Liver (tissue), 3 donors: ENCODE data around the gene RPS6KB2.

Experiments
- EGR1 ChIP-seq, 2 donors: IDR thresholded peaks; 2 replicates each; pipeline ENCODE4 v1.6.1; 2016 to 2018; ENCODE audit warnings: antibody characterized with exemption in 2 of 2, low read depth in 2 of 2
- JUND ChIP-seq, 2 donors: IDR thresholded peaks; 2 replicates each; pipeline ENCODE4 v1.6.1; 2016; ENCODE audit warnings: antibody characterized with exemption in 2 of 2
- SP1 ChIP-seq: IDR thresholded peaks from 2 replicates; pipeline ENCODE4 v1.6.1; 2018; ENCODE audit warnings: antibody characterized with exemption, mild to moderate bottlenecking
- TAF1 ChIP-seq: conservative IDR thresholded peaks from 2 replicates; pipeline ENCODE4 v1.6.1; 2016; ENCODE audit warnings: antibody characterized with exemption, mild to moderate bottlenecking
- TF ChIP-seq, protein P1 (sequence below): fragments of 150-350 bp; IDR thresholded peaks from 2 replicates; pipeline ENCODE4 v1.5.1; 2017; ENCODE audit warnings: improper control_type of control experiment, low read depth, low read length; ENCODE audit not compliant: missing input control
- TF ChIP-seq, protein P2 (sequence below): IDR thresholded peaks from 2 replicates; pipeline ENCODE4 v1.6.1; 2016; ENCODE audit warnings: antibody characterized with exemption
- TF ChIP-seq, protein P3 (sequence below): IDR thresholded peaks from 2 replicates; pipeline ENCODE4 v1.6.1; 2016; ENCODE audit warnings: antibody characterized with exemption, mild to moderate bottlenecking
- donor health status: healthy.
- donor health status: healthy.

DNA sequence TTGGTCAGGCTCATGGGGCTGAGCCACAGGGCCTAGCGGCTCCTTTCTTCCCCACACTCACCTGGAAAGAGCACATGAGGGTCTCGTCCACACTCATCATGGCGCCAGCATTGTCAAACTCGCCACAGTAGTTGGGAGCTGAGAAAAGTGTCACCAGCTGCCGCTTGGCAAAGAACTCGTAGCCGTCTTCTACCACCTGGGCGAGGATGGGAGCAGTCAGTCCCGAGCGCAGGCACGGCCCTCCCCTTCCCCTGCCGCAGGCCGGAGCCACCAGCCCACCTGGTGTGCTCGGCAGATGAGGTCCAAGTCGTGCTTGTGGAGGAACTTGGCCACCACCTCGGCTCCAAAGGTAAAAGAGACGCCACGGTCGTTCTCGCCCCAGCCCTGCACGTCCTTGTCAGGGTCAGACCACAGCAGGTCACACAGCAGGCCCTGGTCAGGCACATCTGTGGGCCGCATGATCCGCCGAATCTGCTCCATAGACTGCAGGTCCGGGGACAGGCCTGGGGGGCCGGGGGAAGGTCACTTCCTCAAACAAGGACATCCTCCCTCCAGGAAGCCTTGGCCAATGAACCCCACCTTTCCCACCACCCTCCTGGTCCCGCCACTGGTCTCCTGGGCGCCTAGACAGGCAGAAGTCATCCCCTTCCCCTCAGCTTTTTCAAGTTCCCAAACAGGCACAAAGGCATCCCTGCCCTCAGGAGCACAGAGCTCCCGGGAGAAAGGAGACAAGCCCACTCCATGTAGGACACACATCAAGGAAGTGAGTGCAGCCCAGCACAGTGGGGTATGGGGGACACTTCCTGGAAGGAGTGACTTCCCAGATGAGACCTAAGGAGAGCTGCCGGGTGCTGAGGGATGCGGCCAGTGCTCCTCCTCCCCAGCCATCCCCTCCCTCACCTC, 29.4 kb upstream of the RPS6KB2 start:
- TF ChIP-seq EGR1 (IDR thresholded peaks at IDR 0.05; ENCODE audit: low read depth in 2 of 2) (no peak), TAF1 (no peak), SP1 (no peak), JUND (IDR thresholded peaks at IDR 0.05) (no peak)
- TF ChIP-seq, protein P1, sequence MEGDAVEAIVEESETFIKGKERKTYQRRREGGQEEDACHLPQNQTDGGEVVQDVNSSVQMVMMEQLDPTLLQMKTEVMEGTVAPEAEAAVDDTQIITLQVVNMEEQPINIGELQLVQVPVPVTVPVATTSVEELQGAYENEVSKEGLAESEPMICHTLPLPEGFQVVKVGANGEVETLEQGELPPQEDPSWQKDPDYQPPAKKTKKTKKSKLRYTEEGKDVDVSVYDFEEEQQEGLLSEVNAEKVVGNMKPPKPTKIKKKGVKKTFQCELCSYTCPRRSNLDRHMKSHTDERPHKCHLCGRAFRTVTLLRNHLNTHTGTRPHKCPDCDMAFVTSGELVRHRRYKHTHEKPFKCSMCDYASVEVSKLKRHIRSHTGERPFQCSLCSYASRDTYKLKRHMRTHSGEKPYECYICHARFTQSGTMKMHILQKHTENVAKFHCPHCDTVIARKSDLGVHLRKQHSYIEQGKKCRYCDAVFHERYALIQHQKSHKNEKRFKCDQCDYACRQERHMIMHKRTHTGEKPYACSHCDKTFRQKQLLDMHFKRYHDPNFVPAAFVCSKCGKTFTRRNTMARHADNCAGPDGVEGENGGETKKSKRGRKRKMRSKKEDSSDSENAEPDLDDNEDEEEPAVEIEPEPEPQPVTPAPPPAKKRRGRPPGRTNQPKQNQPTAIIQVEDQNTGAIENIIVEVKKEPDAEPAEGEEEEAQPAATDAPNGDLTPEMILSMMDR: no peak
- TF ChIP-seq, protein P2, sequence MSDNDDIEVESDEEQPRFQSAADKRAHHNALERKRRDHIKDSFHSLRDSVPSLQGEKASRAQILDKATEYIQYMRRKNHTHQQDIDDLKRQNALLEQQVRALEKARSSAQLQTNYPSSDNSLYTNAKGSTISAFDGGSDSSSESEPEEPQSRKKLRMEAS: no peak
- TF ChIP-seq, protein P3, sequence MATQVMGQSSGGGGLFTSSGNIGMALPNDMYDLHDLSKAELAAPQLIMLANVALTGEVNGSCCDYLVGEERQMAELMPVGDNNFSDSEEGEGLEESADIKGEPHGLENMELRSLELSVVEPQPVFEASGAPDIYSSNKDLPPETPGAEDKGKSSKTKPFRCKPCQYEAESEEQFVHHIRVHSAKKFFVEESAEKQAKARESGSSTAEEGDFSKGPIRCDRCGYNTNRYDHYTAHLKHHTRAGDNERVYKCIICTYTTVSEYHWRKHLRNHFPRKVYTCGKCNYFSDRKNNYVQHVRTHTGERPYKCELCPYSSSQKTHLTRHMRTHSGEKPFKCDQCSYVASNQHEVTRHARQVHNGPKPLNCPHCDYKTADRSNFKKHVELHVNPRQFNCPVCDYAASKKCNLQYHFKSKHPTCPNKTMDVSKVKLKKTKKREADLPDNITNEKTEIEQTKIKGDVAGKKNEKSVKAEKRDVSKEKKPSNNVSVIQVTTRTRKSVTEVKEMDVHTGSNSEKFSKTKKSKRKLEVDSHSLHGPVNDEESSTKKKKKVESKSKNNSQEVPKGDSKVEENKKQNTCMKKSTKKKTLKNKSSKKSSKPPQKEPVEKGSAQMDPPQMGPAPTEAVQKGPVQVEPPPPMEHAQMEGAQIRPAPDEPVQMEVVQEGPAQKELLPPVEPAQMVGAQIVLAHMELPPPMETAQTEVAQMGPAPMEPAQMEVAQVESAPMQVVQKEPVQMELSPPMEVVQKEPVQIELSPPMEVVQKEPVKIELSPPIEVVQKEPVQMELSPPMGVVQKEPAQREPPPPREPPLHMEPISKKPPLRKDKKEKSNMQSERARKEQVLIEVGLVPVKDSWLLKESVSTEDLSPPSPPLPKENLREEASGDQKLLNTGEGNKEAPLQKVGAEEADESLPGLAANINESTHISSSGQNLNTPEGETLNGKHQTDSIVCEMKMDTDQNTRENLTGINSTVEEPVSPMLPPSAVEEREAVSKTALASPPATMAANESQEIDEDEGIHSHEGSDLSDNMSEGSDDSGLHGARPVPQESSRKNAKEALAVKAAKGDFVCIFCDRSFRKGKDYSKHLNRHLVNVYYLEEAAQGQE: no peak
